RKO (cell line): ENCODE data around the gene SLC36A2.
"Not testable (repeated sequence)": the region's sequence is repeated elsewhere in the genome, so short reads cannot be mapped to it uniquely, and the experiment has no call there.

Experiments used
- DNase-seq: peaks from one replicate; pipeline ENCODE4 v3.0.0-alpha.2; 2016; ENCODE audit warnings: low spot score

SLC36A2 gene

GRCh38 chr5:151347369-151347768 is at the start of gene SLC36A2:
Gene SLC36A2 (minus strand): TSS chr5:151347559. CDS start chr5:151347460, 99 bp downstream.
- no peak for DNase-seq

- DNase-seq: no peak
Observed at GRCh38 chr5:151388960-151389359, 41.6 kb upstream of the SLC36A2 start.

GRCh38 chr5:151384106-151384505 is 36.7 kb upstream of the SLC36A2 start:
- peak; percentile 26 for DNase-seq

- no peak for DNase-seq
Observed at GRCh38 chr5:151383011-151383410, 35.7 kb upstream of the SLC36A2 start.

- DNase-seq: no peak
Observed at GRCh38 chr5:151382576-151382975, 35.2 kb upstream of the SLC36A2 start.

- no peak for DNase-seq
Observed at GRCh38 chr5:151381899-151382298, 34.5 kb upstream of the SLC36A2 start.

- DNase-seq: no peak
Observed at GRCh38 chr5:151378616-151379015, 31.3 kb upstream of the SLC36A2 start.

GRCh38 chr5:151374539-151374938 is 27.2 kb upstream of the SLC36A2 start:
- DNase-seq: no peak

GRCh38 chr5:151367038-151367437 is 19.7 kb upstream of the SLC36A2 start:
- DNase-seq: not testable (repeated sequence)

GRCh38 chr5:151363673-151364072 is 16.3 kb upstream of the SLC36A2 start:
- DNase-seq: no peak

GRCh38 chr5:151362970-151363369 is 15.6 kb upstream of the SLC36A2 start:
- DNase-seq: no peak

GRCh38 chr5:151359391-151359790 is 12.0 kb upstream of the SLC36A2 start:
- DNase-seq: no peak

- no peak for DNase-seq
Observed at GRCh38 chr5:151357792-151358191, 10.4 kb upstream of the SLC36A2 start.

- no peak for DNase-seq
Observed at GRCh38 chr5:151357097-151357496, 9.7 kb upstream of the SLC36A2 start.

GRCh38 chr5:151351671-151352070 is 4.3 kb upstream of the SLC36A2 start:
- no peak for DNase-seq

- DNase-seq: no peak
Observed at GRCh38 chr5:151348789-151349188, 1.4 kb upstream of the SLC36A2 start.

GRCh38 chr5:151345808-151346478 is 1.4 kb downstream of the SLC36A2 start:
- peak; percentile 32 for DNase-seq

- DNase-seq: no peak
Observed at GRCh38 chr5:151345187-151345807, 2.1 kb downstream of the SLC36A2 start.

- no peak for DNase-seq
Observed at GRCh38 chr5:151344088-151344487, 3.3 kb downstream of the SLC36A2 start.

- DNase-seq: no peak
Observed at GRCh38 chr5:151340004-151340403, 7.4 kb downstream of the SLC36A2 start.

- DNase-seq: no peak
Observed at GRCh38 chr5:151338734-151339133, 8.6 kb downstream of the SLC36A2 start.

- DNase-seq: no peak
Observed at GRCh38 chr5:151332857-151333256, 14.5 kb downstream of the SLC36A2 start.

- no peak for DNase-seq
Observed at GRCh38 chr5:151328734-151329133, 18.6 kb downstream of the SLC36A2 start.

- DNase-seq: no peak
Observed at GRCh38 chr5:151327585-151327984, 19.8 kb downstream of the SLC36A2 start.
